HEK293T (cell line): Measurements from ENCODE around the gene MRPL52.
"Not testable (repeated sequence)": the region's sequence is repeated elsewhere in the genome, so short reads cannot be mapped to it uniquely, and the experiment has no call there.

Experiments used
- CTCF ChIA-PET: fragments of 350-600 bp; formaldehyde crosslinking; extraction: SDS; loops from one replicate; lab custom pipeline; 2021; ENCODE audit warnings: antibody characterized with exemption, inconsistent platforms; lab: Yijun Ruan, JAX
- POLR2A ChIA-PET: fragments of 350-600 bp; formaldehyde crosslinking; extraction: SDS; loops from one replicate; lab custom pipeline; 2020; ENCODE audit warnings: antibody characterized with exemption, inconsistent platforms; lab: Yijun Ruan, JAX
- DNase-seq: peaks from one replicate; pipeline ENCODE4 v3.0.0; 2012; ENCODE audit warnings: mixed read lengths; ENCODE audit errors: extremely low spot score
- BHLHE40 ChIP-seq: fragments of 450-650 bp; IDR thresholded peaks from 2 replicates; pipeline ENCODE4 v1.6.1; 2016; ENCODE audit warnings: mild to moderate bottlenecking, moderate library complexity, borderline replicate concordance
- CTBP1 ChIP-seq: fragments of 450-650 bp; IDR thresholded peaks from 2 replicates; pipeline ENCODE4 v1.6.1; 2016; ENCODE audit warnings: borderline replicate concordance
- ELF4 ChIP-seq: fragments of 450-650 bp; IDR thresholded peaks from 2 replicates; pipeline ENCODE4 v1.6.1; 2017; ENCODE audit warnings: antibody characterized with exemption
- FOXA1 ChIP-seq: fragments of 450-650 bp; IDR thresholded peaks from 2 replicates; pipeline ENCODE4 v1.6.1; 2016; ENCODE audit warnings: mild to moderate bottlenecking
- FOXK2 ChIP-seq: fragments of 450-650 bp; IDR thresholded peaks from 2 replicates; pipeline ENCODE4 v1.6.1; 2016; ENCODE audit warnings: mild to moderate bottlenecking
- FOXM1 ChIP-seq: fragments of 450-650 bp; IDR thresholded peaks from 2 replicates; pipeline ENCODE4 v1.6.1; 2017; ENCODE audit warnings: mild to moderate bottlenecking, borderline replicate concordance
- HDGF ChIP-seq: fragments of 450-650 bp; IDR thresholded peaks from 2 replicates; pipeline ENCODE4 v1.6.1; 2017; ENCODE audit warnings: antibody characterized with exemption, borderline replicate concordance
- L3MBTL2 ChIP-seq: fragments of 450-650 bp; conservative IDR thresholded peaks from 2 replicates; pipeline ENCODE4 v1.6.1; 2016; ENCODE audit warnings: mild to moderate bottlenecking
- LEF1 ChIP-seq: fragments of 450-650 bp; IDR thresholded peaks from 2 replicates; pipeline ENCODE4 v1.6.1; 2017; ENCODE audit warnings: mild to moderate bottlenecking, borderline replicate concordance
- NFRKB ChIP-seq: fragments of 450-650 bp; IDR thresholded peaks from 2 replicates; pipeline ENCODE4 v1.6.1; 2016; ENCODE audit warnings: mild to moderate bottlenecking, moderate library complexity
- PKNOX1 ChIP-seq: fragments of 450-650 bp; IDR thresholded peaks from 2 replicates; pipeline ENCODE4 v1.6.1; 2016
- SP1 ChIP-seq: fragments of 450-650 bp; IDR thresholded peaks from 2 replicates; pipeline ENCODE4 v1.6.1; 2017
- SUZ12 ChIP-seq: fragments of 450-650 bp; IDR thresholded peaks from 2 replicates; pipeline ENCODE4 v1.6.1; 2016; ENCODE audit warnings: mild to moderate bottlenecking
- TARDBP ChIP-seq: fragments of 450-650 bp; IDR thresholded peaks from 2 replicates; pipeline ENCODE4 v1.6.1; 2016

The MRPL52 gene

GRCh38 chr14:22829661-22830442 lies at the start of gene MRPL52:
TSS of gene MRPL52 (plus strand) at chr14:22829887. CDS start at chr14:22829913, 26 bp downstream.
- CTCF ChIA-PET: interaction anchor here (0.7 to 1.3 kb wide), 3 partner anchors 11 to 1357 kb away, joined by 4 to 5 read pairs (median 4); no protein-coding TSS in a partner anchor
- TF ChIP-seq PKNOX1: no peak
- peak; percentile 35; the same call in 1 of the 2 replicates for TF ChIP-seq NFRKB
- TF ChIP-seq L3MBTL2: peak; percentile 24; the same call in 1 of the 2 replicates
- TF ChIP-seq ELF4: peak; percentile 73
- DNase-seq: peak; percentile 89
- POLR2A ChIA-PET: interaction anchor here (0.7 to 1.3 kb wide), 8 partner anchors 8 to 64 kb away, joined by 3 to 11 read pairs (median 4); partner anchors contain the start of gene OXA1L

GRCh38 chr14:22780105-22780679 lies 49.5 kb upstream of the MRPL52 start:
- CTCF ChIA-PET: no interaction called here
- TF ChIP-seq LEF1: no peak
- no peak for DNase-seq
- POLR2A ChIA-PET: interaction anchor here (2.3 kb wide), 1 partner anchor 14 kb away, joined by 8 read pairs; the partner anchor contains the start of gene OXA1L

- CTCF ChIA-PET: no interaction called here
- POLR2A ChIA-PET: interaction anchor here (2.3 kb wide), 1 partner anchor 15 kb away, joined by 8 read pairs; the partner anchor contains the start of gene OXA1L
- no peak for DNase-seq
- TF ChIP-seq ELF4: no peak
- no peak for TF ChIP-seq TARDBP
- no peak for TF ChIP-seq BHLHE40
- no peak for TF ChIP-seq FOXK2
- TF ChIP-seq L3MBTL2: no peak
- no peak for TF ChIP-seq NFRKB
Measured at GRCh38 chr14:22780941-22781300, 48.8 kb upstream of the MRPL52 start.

GRCh38 chr14:22781301-22781991 lies 48.2 kb upstream of the MRPL52 start:
- DNase-seq: no peak

GRCh38 chr14:22786685-22787084 lies 43.0 kb upstream of the MRPL52 start:
- TF ChIP-seq SUZ12 (no peak), FOXM1 (no peak)

More at GRCh38 chr14:22781301-22781991, 48.2 kb upstream of the MRPL52 start:
- POLR2A ChIA-PET: interaction anchor here (2.3 kb wide), 1 partner anchor 15 kb away, joined by 8 read pairs; the partner anchor contains the start of gene OXA1L
- TF ChIP-seq CTBP1: no peak
- TF ChIP-seq L3MBTL2: no peak
- CTCF ChIA-PET: interaction anchor here (0.6 to 1.0 kb wide), 3 partner anchors 13 to 224 kb away, joined by 3 to 4 read pairs (median 3); no protein-coding TSS in a partner anchor

GRCh38 chr14:22791301-22791700 lies 38.4 kb upstream of the MRPL52 start:
- TF ChIP-seq SUZ12: no peak
- TF ChIP-seq FOXK2: no peak
- TF ChIP-seq HDGF: no peak
- TF ChIP-seq PKNOX1: no peak
- no peak for TF ChIP-seq ELF4
- no peak for TF ChIP-seq LEF1
- TF ChIP-seq SP1: no peak
- no peak for DNase-seq
- ChIA-PET CTCF (interaction anchor here (0.6 to 1.1 kb wide), 3 partner anchors 14 to 133 kb away, joined by 3 to 7 read pairs (median 3); no protein-coding TSS in a partner anchor), POLR2A (interaction anchor here (1.7 kb wide), 1 partner anchor 24 kb away, joined by 8 read pairs; the partner anchor contains the start of gene OXA1L)

More at GRCh38 chr14:22786685-22787084, 43.0 kb upstream of the MRPL52 start:
- DNase-seq: no peak
- CTCF ChIA-PET: no interaction called here
- POLR2A ChIA-PET: interaction anchor here (1.2 kb wide), 1 partner anchor 20 kb away, joined by 4 read pairs; the partner anchor contains the start of gene OXA1L

GRCh38 chr14:22792158-22792557 lies 37.5 kb upstream of the MRPL52 start:
- DNase-seq: no peak
- POLR2A ChIA-PET: interaction anchor here (1.7 kb wide), 1 partner anchor 25 kb away, joined by 8 read pairs; the partner anchor contains the start of gene OXA1L

GRCh38 chr14:22793550-22793949 lies 36.1 kb upstream of the MRPL52 start:
- CTCF ChIA-PET: interaction anchor here (1.3 kb wide), 1 partner anchor 12 kb away, joined by 4 read pairs; no protein-coding TSS in a partner anchor
- POLR2A ChIA-PET, DNase-seq: not testable (repeated sequence)

More at GRCh38 chr14:22792158-22792557, 37.5 kb upstream of the MRPL52 start:
- TF ChIP-seq FOXA1 (no peak), L3MBTL2 (no peak)
- CTCF ChIA-PET: interaction anchor here (1.1 kb wide), 1 partner anchor 15 kb away, joined by 3 read pairs; no protein-coding TSS in a partner anchor
